GM12865 (cell line): Measurements from ENCODE around the gene ADSS1.

Experiments
- DNase-seq: peaks from one replicate; pipeline ENCODE4 v3.0.0; 2010; ENCODE audit warnings: low read depth
- H3K4me3 ChIP-seq: 2 replicates; pipeline ENCODE4 v1.5.1; 2011; ENCODE audit warnings: mild to moderate bottlenecking, low read depth, low read length, control low read depth
- CTCF ChIP-seq: IDR thresholded peaks from 2 replicates; pipeline ENCODE4 v1.5.1; 2011; ENCODE audit warnings: low read length, control low read depth, low read depth, inconsistent platforms; ENCODE audit not compliant: insufficient read depth; ENCODE audit errors: missing control alignments

Gene ADSS1

GRCh38 chr14:104723651-104724406 lies at the start of gene ADSS1:
Gene ADSS1 (plus strand): TSS chr14:104724229. CDS start chr14:104724271, 42 bp downstream.
- H3K4me3 ChIP-seq, result peak within 1 kb of the TSS; percentile 62
- peak; percentile 97 for TF ChIP-seq CTCF
- peak; percentile 62 for DNase-seq

GRCh38 chr14:104675447-104675846 lies 48.6 kb upstream of the ADSS1 start:
- no peak for DNase-seq
- H3K4me3 ChIP-seq, result no peak overlapping the region
- no peak for TF ChIP-seq CTCF

- H3K4me3 ChIP-seq, result no peak overlapping the region
- no peak for DNase-seq
- no peak for TF ChIP-seq CTCF
Observed at GRCh38 chr14:104676130-104676693, 47.8 kb upstream of the ADSS1 start.

GRCh38 chr14:104676694-104677511 lies 47.1 kb upstream of the ADSS1 start:
- peak overlapping the region; percentile 76 for H3K4me3 ChIP-seq
- DNase-seq, result peak; percentile 62
- no peak for TF ChIP-seq CTCF

- peak overlapping the region; percentile 76 for H3K4me3 ChIP-seq
Observed at GRCh38 chr14:104677512-104678332, 46.3 kb upstream of the ADSS1 start.

More at GRCh38 chr14:104677512-104678332, 46.3 kb upstream of the ADSS1 start:
- TF ChIP-seq CTCF, result no peak
- DNase-seq, result peak; percentile 74
